Coronary artery (tissue), 2 donors: Measurements from ENCODE around the gene NT5C3A.

Experiments
- DNase-seq: peaks from one replicate; pipeline ENCODE4 v3.0.0-alpha.2; 2017; ENCODE audit warnings: low spot score
- H3K27ac ChIP-seq, 2 donors: fragments of 200-600 bp; sonication (generic); one replicate each; pipeline ENCODE4 v1.5.1; 2016 to 2019
- H3K4me3 ChIP-seq: fragments of 200-600 bp; sonication (generic); 2 replicates; pipeline ENCODE4 v1.5.1; 2016; ENCODE audit warnings: mild to moderate bottlenecking, moderate library complexity
- TF ChIP-seq, protein P1 (sequence below): fragments of 200-600 bp; sonication (generic); IDR thresholded peaks from one replicate; pipeline ENCODE4 v1.5.1; 2019; ENCODE audit warnings: antibody characterized with exemption

The NT5C3A gene

DNA sequence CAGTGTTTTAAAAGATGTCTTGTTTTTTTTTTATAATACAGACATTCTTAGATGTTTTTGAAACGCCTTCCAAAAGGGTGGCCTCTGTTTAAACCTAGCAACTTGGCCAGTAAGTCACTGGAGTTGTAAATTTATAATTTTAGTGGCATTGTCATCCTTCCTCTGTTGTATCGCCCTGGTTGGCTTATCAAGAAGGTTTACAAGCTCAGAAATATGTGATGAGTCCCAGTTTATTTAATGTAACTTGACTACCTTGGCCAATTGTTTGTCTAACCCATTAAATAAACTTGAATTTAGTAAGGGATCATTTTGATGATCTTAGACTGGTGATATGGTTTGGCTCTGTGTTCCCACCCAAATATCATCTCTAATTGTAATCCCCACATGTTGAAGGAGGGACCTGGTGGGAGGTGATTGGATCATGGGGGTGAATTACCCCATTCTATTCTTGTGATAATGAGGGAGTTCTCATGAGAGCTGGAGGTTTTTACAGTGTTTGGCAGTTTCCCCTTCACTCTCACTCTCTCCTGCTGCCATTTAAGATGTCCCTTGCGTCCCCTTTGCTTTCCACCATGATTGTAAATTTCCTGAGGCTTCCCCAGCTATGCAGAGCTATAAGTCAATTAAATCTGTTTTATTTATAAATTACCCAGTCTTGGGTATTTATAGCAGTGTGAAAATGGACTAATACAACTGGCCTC lies 13.4 kb upstream of the NT5C3A start:
- Histone ChIP-seq H3K27ac (no peak overlapping the region), H3K4me3 (no peak overlapping the region)
- no peak for DNase-seq
- TF ChIP-seq, protein P1, sequence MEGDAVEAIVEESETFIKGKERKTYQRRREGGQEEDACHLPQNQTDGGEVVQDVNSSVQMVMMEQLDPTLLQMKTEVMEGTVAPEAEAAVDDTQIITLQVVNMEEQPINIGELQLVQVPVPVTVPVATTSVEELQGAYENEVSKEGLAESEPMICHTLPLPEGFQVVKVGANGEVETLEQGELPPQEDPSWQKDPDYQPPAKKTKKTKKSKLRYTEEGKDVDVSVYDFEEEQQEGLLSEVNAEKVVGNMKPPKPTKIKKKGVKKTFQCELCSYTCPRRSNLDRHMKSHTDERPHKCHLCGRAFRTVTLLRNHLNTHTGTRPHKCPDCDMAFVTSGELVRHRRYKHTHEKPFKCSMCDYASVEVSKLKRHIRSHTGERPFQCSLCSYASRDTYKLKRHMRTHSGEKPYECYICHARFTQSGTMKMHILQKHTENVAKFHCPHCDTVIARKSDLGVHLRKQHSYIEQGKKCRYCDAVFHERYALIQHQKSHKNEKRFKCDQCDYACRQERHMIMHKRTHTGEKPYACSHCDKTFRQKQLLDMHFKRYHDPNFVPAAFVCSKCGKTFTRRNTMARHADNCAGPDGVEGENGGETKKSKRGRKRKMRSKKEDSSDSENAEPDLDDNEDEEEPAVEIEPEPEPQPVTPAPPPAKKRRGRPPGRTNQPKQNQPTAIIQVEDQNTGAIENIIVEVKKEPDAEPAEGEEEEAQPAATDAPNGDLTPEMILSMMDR: no peak

DNA sequence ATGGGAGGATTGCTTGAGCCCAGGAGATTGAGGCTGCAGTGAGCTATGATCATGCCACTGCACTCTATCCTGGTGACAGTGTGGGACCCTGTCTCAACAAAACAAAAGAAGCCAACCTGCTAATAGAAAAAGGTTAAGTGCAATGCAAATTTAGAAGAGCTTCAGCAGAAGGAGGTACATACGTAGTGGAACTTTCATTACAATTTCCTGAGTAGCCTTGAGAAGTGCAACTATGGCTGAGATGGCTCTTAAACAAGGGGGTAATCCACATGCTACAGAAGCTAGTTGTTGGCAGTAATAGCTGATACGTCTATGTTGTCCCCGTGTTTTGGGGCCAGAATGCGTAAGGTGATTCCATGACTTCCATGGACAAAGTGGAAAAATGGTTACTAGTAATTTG lies 10.7 kb upstream of the NT5C3A start:
- H3K27ac ChIP-seq: no peak overlapping the region
- no peak for DNase-seq
- TF ChIP-seq, protein P1: no peak

DNA sequence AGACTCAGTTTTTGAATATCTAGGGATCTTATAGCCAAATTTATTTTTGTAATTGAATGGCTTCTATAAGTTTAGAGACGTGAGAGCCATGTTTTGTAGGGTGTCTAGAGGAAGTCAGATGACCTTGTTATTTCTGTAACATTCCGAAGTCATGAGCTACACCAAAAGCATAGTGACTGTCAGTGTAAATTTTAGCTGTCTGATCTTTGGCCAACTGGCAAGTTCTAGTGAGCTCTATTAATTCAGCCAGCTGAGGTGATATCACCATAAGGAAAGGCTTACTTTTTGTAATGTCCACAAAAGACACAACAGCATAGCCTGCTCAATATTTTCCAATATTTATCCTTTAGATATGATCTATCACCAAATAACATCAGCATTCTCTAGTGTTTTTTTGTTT lies 9.9 kb upstream of the NT5C3A start:
- TF ChIP-seq, protein P1: no peak
- no peak overlapping the region for H3K4me3 ChIP-seq
- H3K27ac ChIP-seq: no peak overlapping the region
- DNase-seq: no peak

More for the DNA sequence above, 10.7 kb upstream of the NT5C3A start:
- H3K4me3 ChIP-seq: no peak overlapping the region

DNA sequence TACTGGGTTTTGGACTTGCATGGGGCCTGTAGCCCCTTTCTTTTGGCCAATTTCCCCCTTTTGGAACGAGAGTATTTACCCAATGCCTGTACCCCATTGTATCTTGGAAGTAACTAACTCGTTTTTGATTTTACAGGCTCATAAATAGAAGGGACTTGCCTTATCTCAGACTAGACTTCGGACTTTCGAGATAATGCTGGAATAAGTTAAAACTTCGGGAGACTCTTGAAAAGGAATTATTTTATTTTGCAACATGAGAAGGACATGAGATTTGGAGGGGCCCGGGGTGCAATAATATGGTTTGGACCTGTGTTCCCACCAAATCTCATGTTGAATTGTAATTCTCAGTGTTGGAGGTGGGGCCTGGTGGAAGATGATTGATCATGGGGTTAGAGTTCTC lies 8.3 kb upstream of the NT5C3A start:
- Histone ChIP-seq H3K4me3 (no peak overlapping the region), H3K27ac (no peak overlapping the region)
- TF ChIP-seq, protein P1: no peak
- DNase-seq: no peak

DNA sequence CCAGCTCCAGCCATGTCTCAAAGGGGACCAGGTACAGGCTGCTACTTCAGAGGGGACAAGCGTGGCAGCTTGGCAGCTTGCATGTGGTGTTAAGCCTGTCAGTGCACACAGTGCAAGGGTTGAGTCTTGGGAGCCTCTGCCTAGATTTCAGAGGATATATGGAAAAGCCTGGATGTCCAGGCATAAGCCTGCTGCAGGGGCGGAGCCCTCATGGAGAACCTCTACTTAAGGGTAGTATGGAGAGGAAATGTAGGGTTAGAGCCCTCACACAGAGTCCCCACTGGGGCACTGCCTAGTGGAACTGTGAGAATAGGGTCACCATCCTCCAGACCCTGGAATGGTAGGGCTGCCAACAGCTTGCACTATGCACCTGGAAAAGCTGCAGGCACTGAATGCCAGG lies 7.7 kb upstream of the NT5C3A start:
- Histone ChIP-seq H3K27ac (no peak overlapping the region), H3K4me3 (no peak overlapping the region)
- TF ChIP-seq, protein P1: no peak
- DNase-seq: no peak

DNA sequence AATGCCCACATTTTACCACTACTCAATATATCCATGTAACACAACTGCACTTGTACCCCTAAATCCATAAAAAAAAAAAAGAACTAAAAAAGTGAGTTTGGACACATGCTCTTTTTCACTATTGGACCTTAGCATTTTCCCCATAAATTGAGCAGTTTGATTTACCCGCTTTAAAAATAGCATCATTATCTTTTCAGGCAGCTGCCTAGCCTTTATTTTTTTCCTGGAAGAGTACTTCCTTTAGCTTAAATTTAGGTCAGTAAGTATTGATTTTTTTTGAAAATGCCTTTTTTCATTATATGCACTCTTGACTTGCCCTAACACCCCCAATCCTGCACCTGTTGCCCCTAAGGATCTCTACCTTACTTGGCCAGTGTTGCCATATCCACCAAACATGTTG lies 5.3 kb upstream of the NT5C3A start:
- no peak overlapping the region for H3K27ac ChIP-seq
- TF ChIP-seq, protein P1: no peak
- no peak overlapping the region for H3K4me3 ChIP-seq
- no peak for DNase-seq

DNA sequence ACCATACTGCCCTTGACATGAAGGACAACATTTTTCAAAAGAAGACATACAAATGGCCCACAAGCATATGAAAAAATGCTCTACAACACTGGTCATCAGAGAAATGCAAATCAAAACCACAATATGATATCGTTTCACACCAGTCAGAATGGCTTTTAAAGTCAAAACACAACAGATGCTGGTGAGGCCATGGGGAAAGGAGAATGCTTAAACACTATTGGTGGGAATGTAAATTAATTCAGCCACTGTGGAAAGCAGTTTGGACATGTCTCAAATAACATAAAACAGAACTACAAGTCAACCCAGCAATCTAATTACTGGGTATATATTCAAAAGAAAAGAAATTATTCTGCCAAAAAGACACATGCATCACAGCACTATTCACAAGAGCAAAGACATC lies 4.2 kb upstream of the NT5C3A start:
- no peak for DNase-seq
- H3K27ac ChIP-seq: no peak overlapping the region
- H3K4me3 ChIP-seq: no peak overlapping the region
- TF ChIP-seq, protein P1: no peak
